K562 (cell line): ENCODE results near the gene EWSR1. TPM values are rescaled to one million over a fixed set of nuclear protein-coding genes. Genes with fewer than 3 reads are reported as not detected.
"Not testable (repeated sequence)": the region's sequence is repeated elsewhere in the genome, so short reads cannot be mapped to it uniquely, and the experiment has no call there.

Experiments used
- ATAC-seq: fragments of 200-7000 bp; cut with Tn5 transposase; 3 replicates; pipeline ENCODE4 v1.9.1; 2020; ENCODE audit warnings: moderate library complexity
- BruUV-seq: library from RNA; stranded (reverse); fragments of 400-500 nt; replicated peaks from 2 replicates; lab custom pipeline; 2021; lab: Mats Ljungman, UMichigan
- CTCF ChIA-PET: fragments of 300-600 bp; formaldehyde crosslinking; extraction: SDS; loops from one replicate; lab custom pipeline; 2021; ENCODE audit warnings: low intra/inter-chr PET ratio; lab: Yijun Ruan, JAX
- POLR2A ChIA-PET: fragments of 300-600, 350-650 bp; sonication (Branson Sonifier 250); formaldehyde crosslinking; extraction: SDS; loops from one replicate; lab custom pipeline; 2021; ENCODE audit warnings: antibody characterized with exemption, inconsistent platforms; lab: Yijun Ruan, JAX
- DNase-seq, 4 experiments: peaks; one replicate each; pipeline versions ENCODE4 v3.0.0 to v3.0.0-alpha.2; 2011 to 2018; ENCODE audit warnings: low spot score in 3 of 4, mixed read lengths in 3 of 4; ENCODE audit errors: extremely low read depth in 1 of 4
- FAIRE-seq: peaks from 2 replicates; lab custom pipeline; 2011; peaks lifted over from hg19 to GRCh38; lab: Jason Lieb, UNC
- H2AFZ ChIP-seq: 2 replicates; pipeline ENCODE4 v1.6.0; 2011; ENCODE audit warnings: low read depth, low read length, control low read depth, inconsistent platforms
- H3K27ac ChIP-seq: fragments of 200-600 bp; 3 replicates; pipeline ENCODE4 v1.8.0; 2011; ENCODE audit warnings: low read depth, mild to moderate bottlenecking, control low read depth, inconsistent platforms, low read length, moderate library complexity, mixed read lengths; ENCODE audit errors: extremely low read depth
- H3K27me3 ChIP-seq, 2 experiments: fragments of 300-600 bp in 1 of 2; 2 replicates in 1 of 2; 3 replicates in 1 of 2; pipeline versions ENCODE4 v1.6.0 to v1.8.0; 2011; ENCODE audit warnings: inconsistent platforms in 2 of 2, low read length in 2 of 2, mild to moderate bottlenecking in 1 of 2, mixed read lengths in 1 of 2, moderate library complexity in 1 of 2; ENCODE audit not compliant: control insufficient read depth in 2 of 2, insufficient read depth in 2 of 2
- H3K36me3 ChIP-seq: fragments of 300-600 bp; 3 replicates; pipeline ENCODE4 v1.8.0; 2011; ENCODE audit warnings: mild to moderate bottlenecking, low read length, inconsistent platforms; ENCODE audit not compliant: control insufficient read depth, insufficient read depth
- H3K4me1 ChIP-seq, 2 experiments: fragments of 200-600 bp in 1 of 2; replicated peaks in 1 of 2; 2 replicates in 1 of 2; 3 replicates in 1 of 2; pipeline versions ENCODE4 v1.5.1 to v1.8.0; 2011; ENCODE audit warnings: inconsistent platforms in 2 of 2, low read length in 2 of 2, mild to moderate bottlenecking in 1 of 2, mixed read lengths in 1 of 2, moderate library complexity in 1 of 2; ENCODE audit not compliant: control insufficient read depth in 2 of 2, insufficient read depth in 2 of 2
- H3K4me2 ChIP-seq: 2 replicates; pipeline ENCODE4 v1.6.1; 2011; ENCODE audit warnings: low read length, control low read depth, inconsistent platforms, mixed read lengths; ENCODE audit not compliant: insufficient read depth
- H3K4me3 ChIP-seq: fragments of 200-600 bp; sonication (generic), shearing (Covaris generic); 2 replicates; pipeline ENCODE4 v1.5.1; 2016; ENCODE audit warnings: control low read depth, inconsistent platforms
- H3K79me2 ChIP-seq: fragments of 200-600 bp; 3 replicates; pipeline ENCODE4 v1.8.0; 2011; ENCODE audit warnings: low read length, inconsistent platforms; ENCODE audit not compliant: control insufficient read depth, insufficient read depth
- H3K9ac ChIP-seq, 2 experiments: 2 replicates each; pipeline versions ENCODE4 v1.6.0 to v1.6.1; 2011; ENCODE audit warnings: low read depth in 2 of 2, low read length in 2 of 2, control low read depth in 1 of 2, inconsistent platforms in 1 of 2, mild to moderate bottlenecking in 1 of 2, mixed read lengths in 1 of 2; ENCODE audit not compliant: insufficient read depth in 1 of 2
- H3K9me1 ChIP-seq: one replicate; pipeline ENCODE4 v1.6.0; 2011; ENCODE audit warnings: inconsistent platforms, mild to moderate bottlenecking, low read length, moderate library complexity; ENCODE audit not compliant: control insufficient read depth, insufficient read depth
- H3K9me3 ChIP-seq: replicated peaks from 2 replicates; pipeline ENCODE4 v1.5.1; 2011; ENCODE audit warnings: low read depth, low read length, inconsistent platforms; ENCODE audit not compliant: control insufficient read depth, insufficient read depth
- H4K20me1 ChIP-seq: replicated peaks from 2 replicates; pipeline ENCODE4 v1.6.1; 2011; ENCODE audit warnings: low read length, inconsistent platforms, mixed read lengths; ENCODE audit not compliant: control insufficient read depth, insufficient read depth
- ATF4 ChIP-seq: fragments of 450-650 bp; formaldehyde crosslinking; IDR thresholded peaks from 2 replicates; pipeline ENCODE4 v1.4.0; 2022; ENCODE audit warnings: mild to moderate bottlenecking, moderate library complexity
- REST ChIP-seq, 2 experiments: fragments of 450-650 bp; formaldehyde crosslinking in 1 of 2; IDR thresholded peaks; 2 replicates each; pipeline versions ENCODE4 v1.4.0 to v1.6.1; 2014 to 2020; ENCODE audit warnings: mild to moderate bottlenecking in 2 of 2, borderline replicate concordance in 1 of 2, low read depth in 1 of 2
- WGBS: fragments of 100-300 bp; shearing (Covaris generic); methylation state at CpG from one replicate; pipeline ENCODE4 v1.1.6; 2016; ENCODE audit warnings: low coverage, mixed read lengths; ENCODE audit not compliant: insufficient coverage; ENCODE audit errors: missing lambda C conversion rate; 5-methylcytosine and 5-hydroxymethylcytosine counted together
- in situ Hi-C: fragments of 300-500 bp; cut with MboI; formaldehyde crosslinking; loops from 4 replicates; pipeline ENCODE4 v1.15.0; 2018; ENCODE audit warnings: inconsistent platforms, mixed read lengths
- intact Hi-C: fragments of 100-400 bp; cut with micrococcal nuclease; formaldehyde crosslinking; loops from 2 replicates; pipeline ENCODE4 v1.14.2; 2022
- polyA plus RNA-seq, 8 experiments: library from polyadenylated mRNA; depleted of rRNA in 4 of 8; stranded (reverse) in 5 of 8; unstranded in 3 of 8; fragments of >200 nt; fragmentation: Nextera tagmentation in 2 of 8; fragmentation: Illumina TruSeq in 1 of 8; extraction: Ambion mirVana in 2 of 8; extraction: Trizol in 1 of 8; gene quantifications; 2 replicates each; pipeline versions ENCODE4 v1.2.1 to v1.2.3, GENCODE V29; 2011 to 2014; ENCODE audit warnings: inconsistent platforms in 1 of 8, missing spikeins in 1 of 8
- total RNA-seq, 7 experiments: library from RNA; depleted of rRNA in 6 of 7; stranded (reverse); fragments of >200 nt in 6 of 7; fragmentation: Illumina TruSeq in 2 of 7; extraction: Trizol in 2 of 7; gene quantifications; 2 replicates each; pipeline versions ENCODE4 v1.2.1 to v1.2.3, GENCODE V29; 2011 to 2021; ENCODE audit warnings: low replicate concordance in 1 of 7

The EWSR1 gene
- total and polyA plus RNA-seq, 9 of the 15 experiments (the other 6 are each of a cell fraction or from before 2014, with no cell fraction given), result 83.3 to 450 (median 239) TPM

GRCh38 chr22:29245626-29246385, 22.3 kb upstream of the EWSR1 start (continued):
- TF ChIP-seq REST (IDR thresholded peaks at IDR 0.05; ENCODE audit: borderline replicate concordance), result peak; percentile 70; the same call in 1 of the 2 replicates
- TF ChIP-seq REST (CRISPR knock-in tag; IDR thresholded peaks at IDR 0.05; ENCODE audit: low read depth), result no peak
- TF ChIP-seq ATF4 (CRISPR knock-in tag), result no peak

- H3K9me3 ChIP-seq, BruUV-seq, H3K27ac ChIP-seq, H3K36me3 ChIP-seq, H3K9me1 ChIP-seq, H3K4me2 ChIP-seq, H3K79me2 ChIP-seq, H3K27me3 ChIP-seq, FAIRE-seq, ATAC-seq, H3K4me1 ChIP-seq, H2AFZ ChIP-seq, DNase-seq, H3K9ac ChIP-seq, H4K20me1 ChIP-seq, H3K4me3 ChIP-seq, CTCF ChIA-PET: not testable (repeated sequence)
- WGBS, result 62% methylated on average over 9 of the region's 10 CpGs
- POLR2A ChIA-PET, result interaction anchor here (0.9 kb wide), 1 partner anchor 9 kb away, joined by 6 read pairs; no protein-coding TSS in a partner anchor
- in situ Hi-C loops (loop anchor here (5.0 kb wide), 1 partner anchor 191 kb away; no protein-coding TSS in a partner anchor), intact Hi-C loops (loop anchor here (5.0 to 10.0 kb wide), 2 partner anchors 206 to 643 kb away; no protein-coding TSS in a partner anchor)
These were observed 20.2 kb upstream of the EWSR1 start for GRCh38 chr22:29247891-29248290.
